GM21526 (cell line): ENCODE data around the gene COMMD3.
"Not testable (repeated sequence)": the region's sequence is repeated elsewhere in the genome, so short reads cannot be mapped to it uniquely, and the experiment has no call there.

Experiments
- ATAC-seq: cut with Tn5 transposase; IDR thresholded peaks from one replicate; pipeline ENCODE4 v1.9.1; 2021; ENCODE audit warnings: moderate library complexity; ENCODE audit not compliant: unreplicated experiment, low FRiP score

COMMD3 gene

GRCh38 chr10:22316286-22317075, at the start of gene COMMD3:
Gene COMMD3, plus strand, starts transcription at chr10:22316388. Its CDS starts 30 bp downstream, at chr10:22316418.
- peak; percentile 60 for ATAC-seq

- ATAC-seq = no peak
These were observed 47.7 kb upstream of the COMMD3 start for GRCh38 chr10:22268503-22268902.

- ATAC-seq = no peak
These were observed 44.4 kb upstream of the COMMD3 start for GRCh38 chr10:22271786-22272185.

GRCh38 chr10:22278441-22278782, 37.8 kb upstream of the COMMD3 start:
- no peak for ATAC-seq

GRCh38 chr10:22280078-22280477, 36.1 kb upstream of the COMMD3 start:
- ATAC-seq = no peak

GRCh38 chr10:22285130-22285529, 31.1 kb upstream of the COMMD3 start:
- ATAC-seq = no peak

- no peak for ATAC-seq
These were observed 22.3 kb upstream of the COMMD3 start for GRCh38 chr10:22293747-22294404.

- ATAC-seq = no peak
These were observed 21.5 kb upstream of the COMMD3 start for GRCh38 chr10:22294694-22295093.

- no peak for ATAC-seq
These were observed 15.0 kb upstream of the COMMD3 start for GRCh38 chr10:22301193-22301592.

GRCh38 chr10:22303461-22303860, 12.7 kb upstream of the COMMD3 start:
- no peak for ATAC-seq

GRCh38 chr10:22305721-22306120, 10.5 kb upstream of the COMMD3 start:
- ATAC-seq = no peak

- peak; percentile 91 for ATAC-seq
These were observed 7.8 kb upstream of the COMMD3 start for GRCh38 chr10:22308390-22308789.

- no peak for ATAC-seq
These were observed 6.8 kb upstream of the COMMD3 start for GRCh38 chr10:22309180-22310000.

- not testable (repeated sequence) for ATAC-seq
These were observed 6.2 kb upstream of the COMMD3 start for GRCh38 chr10:22310012-22310411.

GRCh38 chr10:22310928-22311327, 5.3 kb upstream of the COMMD3 start:
- no peak for ATAC-seq

- ATAC-seq = no peak
These were observed 1.3 kb upstream of the COMMD3 start for GRCh38 chr10:22314852-22315251.

GRCh38 chr10:22315455-22316285, 518 bp upstream of the COMMD3 start:
- peak; percentile 19 for ATAC-seq

- ATAC-seq = peak; percentile 29
These were observed 835 bp downstream of the COMMD3 start for GRCh38 chr10:22317076-22317370.

- ATAC-seq = no peak
These were observed 1.8 kb downstream of the COMMD3 start for GRCh38 chr10:22317771-22318565.

- ATAC-seq = no peak
These were observed 2.6 kb downstream of the COMMD3 start for GRCh38 chr10:22318772-22319171.
